GM12878 (cell line): ENCODE results near the gene TAF3.

Experiments used
- EP300 ChIP-seq, 2 experiments: fragments of 150-350 bp in 1 of 2; IDR thresholded peaks; 2 replicates each; pipeline ENCODE4 v1.6.1; 2011 to 2012; ENCODE audit warnings: low read depth in 2 of 2, low read length in 2 of 2, borderline replicate concordance in 1 of 2, improper control_type of control experiment in 1 of 2, inconsistent platforms in 1 of 2; ENCODE audit not compliant: control insufficient read depth in 1 of 2
- ESRRA ChIP-seq: IDR thresholded peaks from 2 replicates; pipeline ENCODE4 v1.6.1; 2012; ENCODE audit warnings: mild to moderate bottlenecking, low read length, improper control_type of control experiment
- HDAC2 ChIP-seq: fragments of 200-600 bp; sonication (generic); IDR thresholded peaks from 2 replicates; pipeline ENCODE4 v1.6.1; 2017
- KLF5 ChIP-seq: fragments of 450-650 bp; IDR thresholded peaks from 2 replicates; pipeline ENCODE4 v1.6.1; 2014; ENCODE audit warnings: mild to moderate bottlenecking; ENCODE audit not compliant: partially characterized antibody
- MEF2A ChIP-seq: IDR thresholded peaks from 2 replicates; pipeline ENCODE4 v1.6.1; 2011; ENCODE audit warnings: low read depth, mild to moderate bottlenecking, low read length, moderate library complexity; ENCODE audit not compliant: insufficient read depth
- POLR2AphosphoS5 ChIP-seq: IDR thresholded peaks from 2 replicates; pipeline ENCODE4 v1.6.1; 2011; ENCODE audit warnings: mild to moderate bottlenecking, low read length, inconsistent platforms
- POU2F2 ChIP-seq: IDR thresholded peaks from 3 replicates; pipeline ENCODE4 v1.6.1; 2011; ENCODE audit warnings: low read depth, mild to moderate bottlenecking, low read length, borderline replicate concordance
- RCOR1 ChIP-seq: conservative IDR thresholded peaks from 2 replicates; pipeline ENCODE4 v1.6.1; 2012; ENCODE audit warnings: low read depth, low read length, improper control_type of control experiment
- SRF ChIP-seq, 2 experiments: IDR thresholded peaks; 2 replicates each; pipeline ENCODE4 v1.6.1; 2011; ENCODE audit warnings: low read depth in 2 of 2, low read length in 2 of 2, mild to moderate bottlenecking in 1 of 2, moderate library complexity in 1 of 2
- ZNF24 ChIP-seq: fragments of 450-650 bp; IDR thresholded peaks from 2 replicates; pipeline ENCODE4 v1.6.1; 2017; ENCODE audit warnings: antibody characterized with exemption, mild to moderate bottlenecking
- TF ChIP-seq, protein P1 (sequence below): fragments of 450-650 bp; formaldehyde crosslinking; IDR thresholded peaks from 2 replicates; pipeline ENCODE4 v1.5.0; 2022; ENCODE audit warnings: mild to moderate bottlenecking, missing genetic modification characterization

DNA sequence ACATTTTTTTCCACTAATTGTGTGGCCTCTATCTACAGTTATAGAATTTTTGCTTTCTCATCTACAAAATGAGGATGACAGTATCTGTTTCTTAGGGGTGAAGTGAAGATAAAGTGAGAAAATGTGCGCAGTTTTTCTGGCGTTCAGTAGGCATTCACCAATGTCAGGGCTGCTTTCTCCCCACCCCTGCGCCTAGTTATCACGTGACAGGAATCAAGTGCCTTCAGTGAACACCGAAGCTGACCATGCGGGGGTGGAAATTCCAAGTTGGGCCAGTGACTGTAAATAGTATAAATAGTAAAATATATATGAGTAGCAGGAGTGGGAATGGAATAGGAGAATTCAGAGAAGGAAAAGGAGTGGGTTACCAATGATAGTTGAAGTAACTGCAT, 77.4 kb downstream of the TAF3 start:
- TF ChIP-seq RCOR1 (no peak), POU2F2 (no peak), ZNF24 (no peak), POLR2AphosphoS5 (no peak), MEF2A (no peak), ESRRA (no peak), KLF5 (no peak), EP300 (IDR thresholded peaks at IDR 0.05; ENCODE audit: borderline replicate concordance in 1 of 2, control insufficient read depth in 1 of 2, low read depth in 2 of 2, low read length in 2 of 2) (no peak), SRF (IDR thresholded peaks at IDR 0.05; ENCODE audit: low read depth in 2 of 2, low read length in 2 of 2) (no peak), HDAC2 (no peak)
- TF ChIP-seq, protein P1, sequence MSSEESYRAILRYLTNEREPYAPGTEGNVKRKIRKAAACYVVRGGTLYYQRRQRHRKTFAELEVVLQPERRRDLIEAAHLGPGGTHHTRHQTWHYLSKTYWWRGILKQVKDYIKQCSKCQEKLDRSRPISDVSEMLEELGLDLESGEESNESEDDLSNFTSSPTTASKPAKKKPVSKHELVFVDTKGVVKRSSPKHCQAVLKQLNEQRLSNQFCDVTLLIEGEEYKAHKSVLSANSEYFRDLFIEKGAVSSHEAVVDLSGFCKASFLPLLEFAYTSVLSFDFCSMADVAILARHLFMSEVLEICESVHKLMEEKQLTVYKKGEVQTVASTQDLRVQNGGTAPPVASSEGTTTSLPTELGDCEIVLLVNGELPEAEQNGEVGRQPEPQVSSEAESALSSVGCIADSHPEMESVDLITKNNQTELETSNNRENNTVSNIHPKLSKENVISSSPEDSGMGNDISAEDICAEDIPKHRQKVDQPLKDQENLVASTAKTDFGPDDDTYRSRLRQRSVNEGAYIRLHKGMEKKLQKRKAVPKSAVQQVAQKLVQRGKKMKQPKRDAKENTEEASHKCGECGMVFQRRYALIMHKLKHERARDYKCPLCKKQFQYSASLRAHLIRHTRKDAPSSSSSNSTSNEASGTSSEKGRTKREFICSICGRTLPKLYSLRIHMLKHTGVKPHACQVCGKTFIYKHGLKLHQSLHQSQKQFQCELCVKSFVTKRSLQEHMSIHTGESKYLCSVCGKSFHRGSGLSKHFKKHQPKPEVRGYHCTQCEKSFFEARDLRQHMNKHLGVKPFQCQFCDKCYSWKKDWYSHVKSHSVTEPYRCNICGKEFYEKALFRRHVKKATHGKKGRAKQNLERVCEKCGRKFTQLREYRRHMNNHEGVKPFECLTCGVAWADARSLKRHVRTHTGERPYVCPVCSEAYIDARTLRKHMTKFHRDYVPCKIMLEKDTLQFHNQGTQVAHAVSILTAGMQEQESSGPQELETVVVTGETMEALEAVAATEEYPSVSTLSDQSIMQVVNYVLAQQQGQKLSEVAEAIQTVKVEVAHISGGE = no peak
